HEK293 (cell line): ENCODE measurements around the gene RBM17.

Experiments used
- CTCF ChIA-PET: fragments of 350-600 bp; formaldehyde crosslinking; extraction: SDS; loops from one replicate; lab custom pipeline; 2021; ENCODE audit warnings: antibody characterized with exemption; lab: Yijun Ruan, JAX
- POLR2A ChIA-PET: fragments of 300-600 bp; formaldehyde crosslinking; extraction: SDS; loops from one replicate; lab custom pipeline; 2020; ENCODE audit warnings: antibody characterized with exemption, inconsistent platforms; lab: Yijun Ruan, JAX
- H3K27ac ChIP-seq: fragments of 200-500 bp; sonication (Bioruptor generic); 2 replicates; pipeline ENCODE4 v1.5.1; 2014; ENCODE audit warnings: low read depth, low read length, control low read depth, inconsistent platforms; ENCODE audit errors: extremely low read depth
- H3K36me3 ChIP-seq, 2 experiments: fragments of 200-500 bp in 1 of 2; sonication (Bioruptor generic) in 1 of 2; 1 replicate in 1 of 2; 2 replicates in 1 of 2; pipeline ENCODE4 v1.5.1; 2014 to 2017; ENCODE audit warnings: inconsistent platforms in 2 of 2, low read length in 2 of 2; ENCODE audit not compliant: control insufficient read depth in 2 of 2, insufficient read depth in 1 of 2
- H3K4me1 ChIP-seq: fragments of 200-500 bp; sonication (Bioruptor generic); 2 replicates; pipeline ENCODE4 v1.5.1; 2014; ENCODE audit warnings: mild to moderate bottlenecking, low read length, inconsistent platforms; ENCODE audit not compliant: control insufficient read depth, insufficient read depth
- H3K4me3 ChIP-seq: 2 replicates; pipeline ENCODE4 v1.5.1; 2011; ENCODE audit warnings: low read depth, mild to moderate bottlenecking, control low read depth, low read length, moderate library complexity
- H3K9me3 ChIP-seq: fragments of 200-500 bp; sonication (Bioruptor generic); 2 replicates; pipeline ENCODE4 v1.5.1; 2014; ENCODE audit warnings: low read depth, low read length, inconsistent platforms; ENCODE audit not compliant: control insufficient read depth, insufficient read depth
- ELK4 ChIP-seq: IDR thresholded peaks from 2 replicates; pipeline ENCODE4 v1.6.1; 2011; ENCODE audit warnings: mild to moderate bottlenecking, low read depth, low read length, borderline replicate concordance
- GLIS2 ChIP-seq: fragments of 450-650 bp; formaldehyde crosslinking; IDR thresholded peaks from 2 replicates; pipeline ENCODE4 v1.5.1; 2016; ENCODE audit warnings: missing biosample characterization, missing genetic modification characterization
- HOXC10 ChIP-seq: sonication (generic); formaldehyde crosslinking; IDR thresholded peaks from 2 replicates; pipeline ENCODE4 v1.8.1; 2023; ENCODE audit warnings: mild to moderate bottlenecking, missing genetic modification reagents
- KLF8 ChIP-seq: fragments of 450-650 bp; formaldehyde crosslinking; IDR thresholded peaks from 2 replicates; pipeline ENCODE4 v1.5.1; 2016; ENCODE audit warnings: missing biosample characterization, missing genetic modification characterization
- MEIS1 ChIP-seq: sonication (generic); formaldehyde crosslinking; IDR thresholded peaks from 2 replicates; pipeline ENCODE4 v1.8.1; 2022; ENCODE audit warnings: missing genetic modification reagents, mild to moderate bottlenecking, borderline replicate concordance
- MYNN ChIP-seq: fragments of 450-650 bp; formaldehyde crosslinking; IDR thresholded peaks from 2 replicates; pipeline ENCODE4 v1.5.1; 2016; ENCODE audit warnings: missing biosample characterization, missing genetic modification characterization, borderline replicate concordance
- PBX3 ChIP-seq: sonication (generic); formaldehyde crosslinking; IDR thresholded peaks from 2 replicates; pipeline ENCODE4 v1.8.1; 2022; ENCODE audit warnings: mild to moderate bottlenecking, moderate library complexity, missing genetic modification reagents
- ZNF114 ChIP-seq: fragments of 450-650 bp; formaldehyde crosslinking; IDR thresholded peaks from 2 replicates; pipeline ENCODE4 v1.5.0; 2017; ENCODE audit warnings: missing biosample characterization, missing genetic modification characterization
- ZNF2 ChIP-seq: fragments of 450-650 bp; formaldehyde crosslinking; IDR thresholded peaks from 2 replicates; pipeline ENCODE4 v1.5.1; 2016; ENCODE audit warnings: missing biosample characterization, missing genetic modification characterization
- ZNF324 ChIP-seq: fragments of 450-650 bp; formaldehyde crosslinking; IDR thresholded peaks from 2 replicates; pipeline ENCODE4 v1.5.1; 2016; ENCODE audit warnings: missing biosample characterization, missing genetic modification characterization
- ZNF48 ChIP-seq: fragments of 450-650 bp; formaldehyde crosslinking; IDR thresholded peaks from 2 replicates; pipeline ENCODE4 v1.5.1; 2016; ENCODE audit warnings: missing biosample characterization, missing genetic modification characterization
- ZNF513 ChIP-seq: fragments of 450-650 bp; IDR thresholded peaks from 2 replicates; pipeline ENCODE4 v1.5.1; 2018; ENCODE audit warnings: missing biosample characterization, missing genetic modification characterization
- ZNF514 ChIP-seq: fragments of 450-650 bp; formaldehyde crosslinking; IDR thresholded peaks from 2 replicates; pipeline ENCODE4 v1.5.1; 2016; ENCODE audit warnings: missing biosample characterization, missing genetic modification characterization
- ZNF544 ChIP-seq: fragments of 450-650 bp; formaldehyde crosslinking; IDR thresholded peaks from 2 replicates; pipeline ENCODE4 v1.5.0; 2017; ENCODE audit warnings: missing biosample characterization, missing genetic modification characterization
- ZNF571 ChIP-seq: fragments of 450-650 bp; formaldehyde crosslinking; IDR thresholded peaks from 2 replicates; pipeline ENCODE4 v1.5.0; 2017; ENCODE audit warnings: missing biosample characterization, missing genetic modification characterization
- ZNF677 ChIP-seq: fragments of 450-650 bp; IDR thresholded peaks from 2 replicates; pipeline ENCODE4 v1.5.0; 2018; ENCODE audit warnings: missing biosample characterization, mild to moderate bottlenecking, missing genetic modification characterization, moderate library complexity
- ZNF704 ChIP-seq: fragments of 450-650 bp; formaldehyde crosslinking; IDR thresholded peaks from 2 replicates; pipeline ENCODE4 v1.5.1; 2016; ENCODE audit warnings: missing biosample characterization, missing genetic modification characterization
- ZNF76 ChIP-seq: fragments of 450-650 bp; formaldehyde crosslinking; IDR thresholded peaks from 2 replicates; pipeline ENCODE4; 2016; ENCODE audit warnings: low read depth, missing biosample characterization, missing genetic modification characterization, borderline replicate concordance
- TF ChIP-seq, protein P1 (sequence below): fragments of 450-650 bp; formaldehyde crosslinking; IDR thresholded peaks from 2 replicates; pipeline ENCODE4 v1.5.1; 2017; ENCODE audit warnings: missing biosample characterization, missing genetic modification characterization
- TF ChIP-seq, protein P2 (sequence below): fragments of 450-650 bp; formaldehyde crosslinking; IDR thresholded peaks from 2 replicates; pipeline ENCODE4 v1.5.1; 2016; ENCODE audit warnings: missing biosample characterization, missing genetic modification characterization

RBM17 gene

DNA sequence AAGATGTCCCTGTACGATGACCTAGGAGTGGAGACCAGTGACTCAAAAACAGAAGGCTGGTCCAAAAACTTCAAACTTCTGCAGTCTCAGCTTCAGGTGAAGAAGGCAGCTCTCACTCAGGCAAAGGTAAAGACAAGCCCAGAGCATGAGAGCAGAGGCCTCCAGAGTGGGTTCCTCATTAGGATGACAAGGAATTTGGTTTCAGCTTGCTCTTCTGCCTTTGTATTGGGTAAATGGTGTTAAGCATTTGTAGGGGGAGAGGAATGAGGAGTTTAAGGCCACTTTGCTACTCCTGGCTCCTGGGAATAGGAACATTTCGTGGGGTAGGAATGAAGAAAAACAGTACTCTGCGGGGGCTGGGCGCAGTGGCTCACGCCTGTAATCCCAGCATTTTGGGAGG lies 8.2 kb downstream of the RBM17 start (continued):
- TF ChIP-seq ZNF324 (no peak), PBX3 (CRISPR knock-in tag) (no peak), ZNF677 (tag by site-specific recombination) (no peak)
- TF ChIP-seq, protein P1, sequence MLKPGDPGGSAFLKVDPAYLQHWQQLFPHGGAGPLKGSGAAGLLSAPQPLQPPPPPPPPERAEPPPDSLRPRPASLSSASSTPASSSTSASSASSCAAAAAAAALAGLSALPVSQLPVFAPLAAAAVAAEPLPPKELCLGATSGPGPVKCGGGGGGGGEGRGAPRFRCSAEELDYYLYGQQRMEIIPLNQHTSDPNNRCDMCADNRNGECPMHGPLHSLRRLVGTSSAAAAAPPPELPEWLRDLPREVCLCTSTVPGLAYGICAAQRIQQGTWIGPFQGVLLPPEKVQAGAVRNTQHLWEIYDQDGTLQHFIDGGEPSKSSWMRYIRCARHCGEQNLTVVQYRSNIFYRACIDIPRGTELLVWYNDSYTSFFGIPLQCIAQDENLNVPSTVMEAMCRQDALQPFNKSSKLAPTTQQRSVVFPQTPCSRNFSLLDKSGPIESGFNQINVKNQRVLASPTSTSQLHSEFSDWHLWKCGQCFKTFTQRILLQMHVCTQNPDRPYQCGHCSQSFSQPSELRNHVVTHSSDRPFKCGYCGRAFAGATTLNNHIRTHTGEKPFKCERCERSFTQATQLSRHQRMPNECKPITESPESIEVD (tag by site-specific recombination) = no peak

GRCh38 chr10:6098156-6098555 lies 9.3 kb downstream of the RBM17 start:
- Histone ChIP-seq H3K36me3 (peaks cover 30 to 56% of the 10 kb centered on the region in 2 experiments), H3K27ac (no peak overlapping the region)

GRCh38 chr10:6100370-6100769 lies 11.5 kb downstream of the RBM17 start:
- ChIA-PET POLR2A (no interaction called here), CTCF (interaction anchor here (1.0 kb wide), 1 partner anchor 14 kb away, joined by 3 read pairs; no protein-coding TSS in a partner anchor)
- peaks cover 4% of the 10 kb centered on the region; the same call in 1 of the 2 replicates for H3K4me1 ChIP-seq
- TF ChIP-seq ZNF513 (tag by site-specific recombination) = peak; percentile 92
- no peak for TF ChIP-seq ZNF114
- TF ChIP-seq KLF8 = no peak
- H3K4me3 ChIP-seq = no peak overlapping the region
- no peaks in the 10 kb centered on the region for H3K9me3 ChIP-seq
- H3K36me3 ChIP-seq = peaks cover 35 to 76% of the 10 kb centered on the region in 2 experiments
- H3K27ac ChIP-seq = no peak overlapping the region

More at GRCh38 chr10:6098156-6098555, 9.3 kb downstream of the RBM17 start:
- no peak overlapping the region for H3K4me3 ChIP-seq
- no peak for TF ChIP-seq ZNF571 (tag by site-specific recombination)
- no peak for TF ChIP-seq GLIS2 (tag by site-specific recombination)
- TF ChIP-seq, protein P1 (tag by site-specific recombination) = peak; percentile 55; the same call in 1 of the 2 replicates
- TF ChIP-seq ZNF114 = no peak
- no peaks in the 10 kb centered on the region for H3K9me3 ChIP-seq
- peaks cover 13% of the 10 kb centered on the region; the same call in 1 of the 2 replicates for H3K4me1 ChIP-seq
- CTCF ChIA-PET = no interaction called here
- POLR2A ChIA-PET = no interaction called here

GRCh38 chr10:6101181-6101580 lies 12.3 kb downstream of the RBM17 start:
- Histone ChIP-seq H3K36me3 (peaks cover 35 to 82% of the 10 kb centered on the region in 2 experiments), H3K27ac (no peak overlapping the region), H3K4me1 (no peaks in the 10 kb centered on the region), H3K9me3 (no peaks in the 10 kb centered on the region), H3K4me3 (no peak overlapping the region)
- CTCF ChIA-PET = interaction anchor here (1.0 kb wide), 1 partner anchor 15 kb away, joined by 3 read pairs; no protein-coding TSS in a partner anchor
- TF ChIP-seq, protein P2, sequence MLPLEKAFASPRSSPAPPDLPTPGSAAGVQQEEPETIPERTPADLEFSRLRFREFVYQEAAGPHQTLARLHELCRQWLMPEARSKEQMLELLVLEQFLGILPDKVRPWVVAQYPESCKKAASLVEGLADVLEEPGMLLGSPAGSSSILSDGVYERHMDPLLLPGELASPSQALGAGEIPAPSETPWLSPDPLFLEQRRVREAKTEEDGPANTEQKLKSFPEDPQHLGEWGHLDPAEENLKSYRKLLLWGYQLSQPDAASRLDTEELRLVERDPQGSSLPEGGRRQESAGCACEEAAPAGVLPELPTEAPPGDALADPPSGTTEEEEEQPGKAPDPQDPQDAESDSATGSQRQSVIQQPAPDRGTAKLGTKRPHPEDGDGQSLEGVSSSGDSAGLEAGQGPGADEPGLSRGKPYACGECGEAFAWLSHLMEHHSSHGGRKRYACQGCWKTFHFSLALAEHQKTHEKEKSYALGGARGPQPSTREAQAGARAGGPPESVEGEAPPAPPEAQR (tag by site-specific recombination) = no peak
- TF ChIP-seq ZNF48 (tag by site-specific recombination) = no peak
- no peak for TF ChIP-seq HOXC10
- no peak for TF ChIP-seq ZNF514
- no peak for TF ChIP-seq ZNF76
- TF ChIP-seq MEIS1 = no peak
- no peak for TF ChIP-seq MYNN (tag by site-specific recombination)
- no peak for TF ChIP-seq ZNF544 (tag by site-specific recombination)
- TF ChIP-seq ELK4 = no peak
- no peak for TF ChIP-seq ZNF704
- TF ChIP-seq ZNF2 (tag by site-specific recombination) = no peak
- POLR2A ChIA-PET = no interaction called here
